ENCODE data around the gene RNF180. TPM values are rescaled to one million over a fixed set of nuclear protein-coding genes. Genes with fewer than 3 reads are reported as not detected.

Gene RNF180
- total and polyA plus RNA-seq, 2 of the 8 experiments (the other 6 are each of a cell fraction or from before 2014, with no cell fraction given): 0.39 to 2.3 TPM

- ChIA-PET POLR2A (ENCODE audit: partially characterized antibody) (no interaction called here), CTCF (ENCODE audit: partially characterized antibody) (interaction anchor here (1.6 kb wide), 1 partner anchor 48 kb away, joined by 5 read pairs; no protein-coding TSS in a partner anchor)
- no peaks in the 10 kb centered on the region for H3K79me1 ChIP-seq (ENCODE audit: low read depth, low read length)
- no peak overlapping the region for H3K23ac ChIP-seq (ENCODE audit: insufficient read length)
- no peak overlapping the region for H4K5ac ChIP-seq (ENCODE audit: insufficient read length, low read depth, low read length)
- no peaks in the 10 kb centered on the region for H4K20me1 ChIP-seq (replicated peaks in 1 of 2; ENCODE audit: control insufficient read depth in 1 of 2, insufficient read depth in 2 of 2, low read length in 2 of 2)
- H4K8ac ChIP-seq (ENCODE audit: extremely low read depth, insufficient read depth, low read length): no peak overlapping the region
- H3K4me3 ChIP-seq (ENCODE audit: extremely low read depth in 1 of 4, insufficient read depth in 2 of 4, low read depth in 3 of 4, low read length in 4 of 4): no peak overlapping the region
- H3K27me3 ChIP-seq (replicated peaks in 1 of 4; ENCODE audit: control insufficient read depth in 3 of 4, extremely low read depth in 1 of 4, insufficient read depth in 3 of 4, low read length in 3 of 4): no peaks in the 10 kb centered on the region
- no peaks in the 10 kb centered on the region for H3K36me3 ChIP-seq (ENCODE audit: control insufficient read depth in 2 of 4, insufficient read depth in 4 of 4, low read length in 3 of 4)
- FAIRE-seq (no peak), DNase-seq (ENCODE audit: low read depth in 1 of 2, low spot score in 2 of 2) (no peak)
- no peak overlapping the region for H2AK5ac ChIP-seq (ENCODE audit: low read depth, low read length)
- no peaks in the 10 kb centered on the region for H3K79me2 ChIP-seq (ENCODE audit: control insufficient read depth in 1 of 2, insufficient read depth in 2 of 2, low read length in 2 of 2)
- no peak overlapping the region for H2BK20ac ChIP-seq (ENCODE audit: low read length)
- H3K14ac ChIP-seq (ENCODE audit: insufficient read length): no peak overlapping the region
- 90% methylated on average over 8 of the region's 8 CpGs; no CpG with 5 or more reads in 1 of the 2 experiments for WGBS, 2 experiments (ENCODE audit: extremely low coverage in 1 of 2, insufficient coverage in 1 of 2, insufficient read length in 1 of 2, insufficient replicate concordance in 2 of 2, low coverage in 1 of 2, low lambda C conversion rate in 2 of 2, missing lambda C conversion rate in 1 of 2)
- H3K4me1 ChIP-seq (replicated peaks in 1 of 4; ENCODE audit: control insufficient read depth in 3 of 4, insufficient read depth in 4 of 4, low read length in 3 of 4): no peaks in the 10 kb centered on the region
- H2BK15ac ChIP-seq (ENCODE audit: low read length): no peak overlapping the region
- H4K91ac ChIP-seq (replicated peaks; ENCODE audit: insufficient read length, low read length): no peak overlapping the region
- no peak overlapping the region for H3K27ac ChIP-seq (ENCODE audit: low read depth, low read length)
- H3K9me3 ChIP-seq (ENCODE audit: insufficient read depth in 2 of 2, low read depth in 1 of 2, low read length in 1 of 2): no peaks in the 10 kb centered on the region
- no peak overlapping the region for H2BK120ac ChIP-seq (replicated peaks; ENCODE audit: low read depth, low read length)
- H3K23me2 ChIP-seq (ENCODE audit: low read depth, low read length): no peaks in the 10 kb centered on the region
- no peak overlapping the region for H2AFZ ChIP-seq (ENCODE audit: low read length)
- no peak overlapping the region for H3K56ac ChIP-seq (replicated peaks; ENCODE audit: insufficient read length, low read depth, low read length)
- no peak overlapping the region for H3K4ac ChIP-seq (replicated peaks; ENCODE audit: insufficient read length, low read depth, low read length)
- H3K4me2 ChIP-seq (ENCODE audit: insufficient read depth in 1 of 2, low read depth in 2 of 2, low read length in 2 of 2): no peak overlapping the region
- H2BK12ac ChIP-seq (ENCODE audit: low read depth, low read length): no peak overlapping the region
- H3K18ac ChIP-seq (ENCODE audit: extremely low read depth, low read length): no peak overlapping the region
- H2BK5ac ChIP-seq (ENCODE audit: low read depth, low read length): no peak overlapping the region
- no peak overlapping the region for H3K9ac ChIP-seq (replicated peaks in 1 of 4; ENCODE audit: extremely low read depth in 1 of 4, low read depth in 3 of 4, low read length in 3 of 4)
- TF ChIP-seq PHF8 (conservative IDR thresholded peaks at IDR 0.05; ENCODE audit: low read depth, low read length) (no peak), RBBP5 (IDR thresholded peaks at IDR 0.05; ENCODE audit: borderline replicate concordance, low read depth, low read length) (no peak), SP4 (IDR thresholded peaks at IDR 0.05; ENCODE audit: low read length) (no peak), RAD21 (IDR thresholded peaks at IDR 0.05 in 1 of 2, conservative IDR thresholded peaks at IDR 0.05 in 1 of 2; ENCODE audit: low read depth in 2 of 2, low read length in 2 of 2) (no peak), ATF3 (IDR thresholded peaks at IDR 0.05; ENCODE audit: insufficient read depth, low read depth, low read length) (no peak), TCF12 (IDR thresholded peaks at IDR 0.05; ENCODE audit: low read depth, low read length) (no peak), JUND (IDR thresholded peaks at IDR 0.05; ENCODE audit: low read length) (no peak), SIN3A (conservative IDR thresholded peaks at IDR 0.05 in 1 of 2, IDR thresholded peaks at IDR 0.05 in 1 of 2; ENCODE audit: low read depth in 1 of 2, low read length in 2 of 2) (no peak), SUZ12 (IDR thresholded peaks at IDR 0.05; ENCODE audit: low read length) (no peak), CBX5 (IDR thresholded peaks at IDR 0.05; ENCODE audit: low read depth, low read length) (no peak)
- TF ChIP-seq, protein P1, sequence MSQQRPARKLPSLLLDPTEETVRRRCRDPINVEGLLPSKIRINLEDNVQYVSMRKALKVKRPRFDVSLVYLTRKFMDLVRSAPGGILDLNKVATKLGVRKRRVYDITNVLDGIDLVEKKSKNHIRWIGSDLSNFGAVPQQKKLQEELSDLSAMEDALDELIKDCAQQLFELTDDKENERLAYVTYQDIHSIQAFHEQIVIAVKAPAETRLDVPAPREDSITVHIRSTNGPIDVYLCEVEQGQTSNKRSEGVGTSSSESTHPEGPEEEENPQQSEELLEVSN (IDR thresholded peaks at IDR 0.05): no peak
Observed at GRCh38 chr5:64180661-64181343, 15.2 kb downstream of the RNF180 start.
